Activated CD8-positive, alpha-beta memory T cell treated with anti-CD3 and anti-CD28 coated beads, Interleukin-2, amount 10 ng/mL, durations not matched to agents 7 days and 5 days (primary cell): ENCODE results near the gene TSHZ2. TPM values are rescaled to one million over a fixed set of nuclear protein-coding genes. Genes with fewer than 3 reads are reported as not detected.
"Not testable (repeated sequence)": the region's sequence is repeated elsewhere in the genome, so short reads cannot be mapped to it uniquely, and the experiment has no call there.

Experiments
- ATAC-seq: fragments of 150-1000 bp; cut with Tn5 transposase; one replicate; pipeline ENCODE4 v1.10.0; 2021; ENCODE audit warnings: moderate library complexity
- CTCF ChIA-PET: fragments of 350-600 bp; sonication (Branson Sonifier 250); formaldehyde crosslinking; loops from one replicate; lab custom pipeline; 2021; ENCODE audit warnings: antibody characterized with exemption; lab: Charles Lee
- DNase-seq: peaks from one replicate; pipeline ENCODE4 v3.0.0-alpha.2; 2020
- H3K27ac Mint-ChIP-seq: one replicate; pipeline ENCODE4 v1.8.0; 2021; ENCODE audit warnings: mild to moderate bottlenecking, mixed read lengths
- H3K27me3 Mint-ChIP-seq: one replicate; pipeline ENCODE4 v1.8.0; 2021; ENCODE audit warnings: mixed read lengths
- H3K36me3 Mint-ChIP-seq: one replicate; pipeline ENCODE4 v1.8.0; 2021; ENCODE audit warnings: mild to moderate bottlenecking, mixed read lengths
- H3K4me1 Mint-ChIP-seq: one replicate; pipeline ENCODE4 v1.8.0; 2021; ENCODE audit warnings: mixed read lengths
- H3K4me3 Mint-ChIP-seq: one replicate; pipeline ENCODE4 v1.8.0; 2021; ENCODE audit warnings: mild to moderate bottlenecking, moderate library complexity, mixed read lengths
- H3K9me3 Mint-ChIP-seq: one replicate; pipeline ENCODE4 v1.8.0; 2022; ENCODE audit warnings: low read depth, mixed read lengths
- total RNA-seq, 2 experiments: library from RNA; stranded (reverse); gene quantifications; one replicate each; pipeline ENCODE4 v1.2.3, GENCODE V29; 2021

Gene TSHZ2
- total RNA-seq, 2 experiments from 2014 or later, result 0.18 to 1.9 TPM

- H3K9me3 Mint-ChIP-seq, result no peaks in the 10 kb centered on the region
- no peaks in the 10 kb centered on the region for H3K36me3 Mint-ChIP-seq
- no peak overlapping the region for H3K27ac Mint-ChIP-seq
- peaks cover 5% of the 10 kb centered on the region for H3K27me3 Mint-ChIP-seq
- no peak for ATAC-seq
- no peaks in the 10 kb centered on the region for H3K4me1 Mint-ChIP-seq
- CTCF ChIA-PET, result no interaction called here
- no peak overlapping the region for H3K4me3 Mint-ChIP-seq
- no peak for DNase-seq
Measured at GRCh38 chr20:53362736-53363135, 390.6 kb downstream of the TSHZ2 start.

- CTCF ChIA-PET, result interaction anchor here (0.6 kb wide), 1 partner anchor 1142 kb away, joined by 4 read pairs; no protein-coding TSS in a partner anchor
- no peaks in the 10 kb centered on the region for H3K9me3 Mint-ChIP-seq
- ATAC-seq, result no peak
- no peak overlapping the region for H3K27ac Mint-ChIP-seq
- no peak for DNase-seq
- H3K36me3 Mint-ChIP-seq, result no peaks in the 10 kb centered on the region
- H3K27me3 Mint-ChIP-seq, result peaks cover 5% of the 10 kb centered on the region
- H3K4me1 Mint-ChIP-seq, result no peaks in the 10 kb centered on the region
- H3K4me3 Mint-ChIP-seq, result no peak overlapping the region
Measured at GRCh38 chr20:53364646-53365045, 392.5 kb downstream of the TSHZ2 start.

- CTCF ChIA-PET, result no interaction called here
- no peak overlapping the region for H3K4me3 Mint-ChIP-seq
- no peaks in the 10 kb centered on the region for H3K4me1 Mint-ChIP-seq
- no peak for ATAC-seq
- H3K27ac Mint-ChIP-seq, result no peak overlapping the region
- H3K27me3 Mint-ChIP-seq, result peaks cover 5% of the 10 kb centered on the region
- H3K9me3 Mint-ChIP-seq, result no peaks in the 10 kb centered on the region
- H3K36me3 Mint-ChIP-seq, result no peaks in the 10 kb centered on the region
- no peak for DNase-seq
Measured at GRCh38 chr20:53365076-53365475, 392.9 kb downstream of the TSHZ2 start.

- ATAC-seq (no peak), DNase-seq (no peak)
- no peaks in the 10 kb centered on the region for H3K9me3 Mint-ChIP-seq
- CTCF ChIA-PET, result no interaction called here
- H3K27ac Mint-ChIP-seq, result no peak overlapping the region
- H3K4me1 Mint-ChIP-seq, result no peaks in the 10 kb centered on the region
- no peaks in the 10 kb centered on the region for H3K36me3 Mint-ChIP-seq
- H3K4me3 Mint-ChIP-seq, result no peak overlapping the region
- peaks cover 5% of the 10 kb centered on the region for H3K27me3 Mint-ChIP-seq
Measured at GRCh38 chr20:53365539-53366075, 393.4 kb downstream of the TSHZ2 start.

GRCh38 chr20:53366928-53367327, 394.8 kb downstream of the TSHZ2 start:
- ATAC-seq, H3K9me3 Mint-ChIP-seq, H3K27ac Mint-ChIP-seq, H3K36me3 Mint-ChIP-seq, DNase-seq, CTCF ChIA-PET, H3K4me3 Mint-ChIP-seq, H3K4me1 Mint-ChIP-seq, H3K27me3 Mint-ChIP-seq: not testable (repeated sequence)

GRCh38 chr20:53369871-53370270, 397.7 kb downstream of the TSHZ2 start:
- no peaks in the 10 kb centered on the region for H3K4me1 Mint-ChIP-seq

GRCh38 chr20:53370345-53370961, 398.3 kb downstream of the TSHZ2 start:
- H3K9me3 Mint-ChIP-seq, result no peaks in the 10 kb centered on the region
- H3K36me3 Mint-ChIP-seq, result no peaks in the 10 kb centered on the region
- CTCF ChIA-PET, result no interaction called here
- no peak for DNase-seq
- peaks cover 3% of the 10 kb centered on the region for H3K27me3 Mint-ChIP-seq
- H3K4me3 Mint-ChIP-seq, result no peak overlapping the region
- H3K4me1 Mint-ChIP-seq, result no peaks in the 10 kb centered on the region
- ATAC-seq, result no peak
- no peak overlapping the region for H3K27ac Mint-ChIP-seq

More at GRCh38 chr20:53369871-53370270, 397.7 kb downstream of the TSHZ2 start:
- Mint-ChIP-seq H3K27ac (no peak overlapping the region), H3K9me3 (no peaks in the 10 kb centered on the region), H3K27me3 (peaks cover 5% of the 10 kb centered on the region), H3K36me3 (no peaks in the 10 kb centered on the region), H3K4me3 (no peak overlapping the region)
- no peak for ATAC-seq
- no peak for DNase-seq
- CTCF ChIA-PET, result no interaction called here

GRCh38 chr20:53371216-53371615, 399.1 kb downstream of the TSHZ2 start:
- ATAC-seq (no peak), DNase-seq (no peak)
- no peak overlapping the region for H3K27ac Mint-ChIP-seq
- no peak overlapping the region for H3K4me3 Mint-ChIP-seq
- H3K27me3 Mint-ChIP-seq, result no peaks in the 10 kb centered on the region
- no peaks in the 10 kb centered on the region for H3K36me3 Mint-ChIP-seq
- no peaks in the 10 kb centered on the region for H3K9me3 Mint-ChIP-seq
- no peaks in the 10 kb centered on the region for H3K4me1 Mint-ChIP-seq
- CTCF ChIA-PET, result no interaction called here

GRCh38 chr20:53376021-53376420, 403.9 kb downstream of the TSHZ2 start:
- ATAC-seq, result no peak
- H3K27me3 Mint-ChIP-seq, result peaks cover 4% of the 10 kb centered on the region
- H3K4me3 Mint-ChIP-seq, result no peak overlapping the region
- DNase-seq, result no peak
- H3K4me1 Mint-ChIP-seq, result no peaks in the 10 kb centered on the region
- H3K27ac Mint-ChIP-seq, result no peak overlapping the region
- CTCF ChIA-PET, result no interaction called here
- H3K36me3 Mint-ChIP-seq, result no peaks in the 10 kb centered on the region
- H3K9me3 Mint-ChIP-seq, result no peaks in the 10 kb centered on the region

- no peaks in the 10 kb centered on the region for H3K36me3 Mint-ChIP-seq
- no peaks in the 10 kb centered on the region for H3K9me3 Mint-ChIP-seq
- H3K4me3 Mint-ChIP-seq, result no peak overlapping the region
- DNase-seq, result no peak
- CTCF ChIA-PET, result no interaction called here
- no peak overlapping the region for H3K27ac Mint-ChIP-seq
- no peak for ATAC-seq
- H3K4me1 Mint-ChIP-seq, result no peaks in the 10 kb centered on the region
- peaks cover 4% of the 10 kb centered on the region for H3K27me3 Mint-ChIP-seq
Measured at GRCh38 chr20:53379014-53379832, 407.1 kb downstream of the TSHZ2 start.

GRCh38 chr20:53379833-53380120, 407.6 kb downstream of the TSHZ2 start:
- no peak for ATAC-seq
- CTCF ChIA-PET, result no interaction called here
- Mint-ChIP-seq H3K27me3 (peaks cover 4% of the 10 kb centered on the region), H3K9me3 (no peaks in the 10 kb centered on the region), H3K4me3 (no peak overlapping the region), H3K27ac (no peak overlapping the region), H3K4me1 (no peaks in the 10 kb centered on the region), H3K36me3 (no peaks in the 10 kb centered on the region)
- DNase-seq, result no peak

- no peaks in the 10 kb centered on the region for H3K4me1 Mint-ChIP-seq
- H3K27me3 Mint-ChIP-seq, result peaks cover 4% of the 10 kb centered on the region
- CTCF ChIA-PET, result no interaction called here
- DNase-seq (no peak), ATAC-seq (no peak)
- H3K27ac Mint-ChIP-seq, result no peak overlapping the region
- no peak overlapping the region for H3K4me3 Mint-ChIP-seq
- H3K36me3 Mint-ChIP-seq, result no peaks in the 10 kb centered on the region
- H3K9me3 Mint-ChIP-seq, result no peaks in the 10 kb centered on the region
Measured at GRCh38 chr20:53381568-53382262, 409.6 kb downstream of the TSHZ2 start.

GRCh38 chr20:53382263-53382844, 410.2 kb downstream of the TSHZ2 start:
- no peaks in the 10 kb centered on the region for H3K9me3 Mint-ChIP-seq
- H3K4me1 Mint-ChIP-seq, result no peaks in the 10 kb centered on the region
- CTCF ChIA-PET, result interaction anchor here (0.6 kb wide), 1 partner anchor 1027 kb away, joined by 3 read pairs; no protein-coding TSS in a partner anchor
- peaks cover 4% of the 10 kb centered on the region for H3K27me3 Mint-ChIP-seq
- ATAC-seq (no peak), DNase-seq (no peak)
- H3K4me3 Mint-ChIP-seq, result no peak overlapping the region
- H3K36me3 Mint-ChIP-seq, result no peaks in the 10 kb centered on the region
- no peak overlapping the region for H3K27ac Mint-ChIP-seq
